Measurements from ENCODE around the gene MYB.
"Not testable (repeated sequence)": the region's sequence is repeated elsewhere in the genome, so short reads cannot be mapped to it uniquely, and the experiment has no call there.

Gene MYB

DNA sequence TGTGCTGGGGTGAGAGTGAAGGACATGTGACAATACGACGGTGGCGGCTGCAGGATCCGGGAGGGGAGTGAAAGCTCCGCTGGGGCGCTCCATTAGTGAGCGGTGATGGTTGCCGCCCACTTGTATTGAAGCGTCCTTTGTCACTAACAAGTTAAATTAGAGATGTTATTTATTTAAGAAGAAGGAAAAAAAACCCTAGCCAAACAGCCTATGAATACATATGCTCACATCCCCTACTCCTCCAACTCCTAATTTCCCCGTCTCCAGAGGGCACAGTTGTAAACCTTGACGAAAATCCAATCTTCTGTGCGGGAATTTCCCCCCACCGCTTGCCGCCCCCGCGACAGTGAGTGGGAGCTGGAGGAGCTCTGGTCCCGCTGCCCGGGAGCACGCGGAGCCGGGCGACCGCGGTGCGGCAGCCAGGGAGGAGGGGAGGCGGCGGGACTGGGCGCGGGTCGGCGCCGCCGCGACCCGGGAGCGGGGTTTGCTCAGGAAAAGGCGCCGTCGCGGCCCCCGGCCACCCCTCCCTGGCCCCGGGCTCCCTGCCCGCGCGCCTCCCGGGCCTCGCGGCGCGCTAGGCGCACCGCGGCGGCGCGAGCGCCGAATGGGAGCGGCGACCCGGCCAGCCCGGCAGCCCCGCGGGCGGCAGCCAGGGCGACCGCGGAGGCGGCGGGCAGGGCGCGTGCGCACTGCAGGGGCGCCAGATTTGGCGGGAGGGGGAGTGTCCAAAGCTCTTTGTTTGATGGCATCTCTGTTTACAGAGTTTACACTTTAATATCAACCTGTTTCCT lies at the start of gene MYB:
Gene MYB, plus strand, starts transcription at position 767 of the 791 bp plus-strand sequence. CDS start 206 bp downstream, outside the sequence.
- DNase-seq = peak; percentile 45 to 76

DNA sequence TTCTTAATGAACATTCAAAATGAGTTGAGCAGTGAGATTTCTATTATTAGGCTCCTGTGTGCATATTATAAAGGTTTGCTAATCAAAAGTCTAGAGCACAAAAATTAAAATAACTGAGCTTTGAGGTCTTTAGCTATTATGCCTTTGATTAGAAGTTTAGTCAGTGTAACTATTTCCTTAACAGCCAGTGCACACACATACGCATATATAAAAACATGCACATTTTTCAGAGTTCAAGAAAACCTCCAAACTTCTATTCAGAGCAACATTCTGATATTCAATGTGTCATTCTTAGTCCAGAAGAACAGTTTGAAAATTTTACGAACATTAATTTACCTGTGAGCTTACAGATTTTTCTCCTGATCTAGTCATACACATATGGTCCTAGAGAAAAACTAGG lies 48.3 kb upstream of the MYB start:
- DNase-seq = no peak

DNA sequence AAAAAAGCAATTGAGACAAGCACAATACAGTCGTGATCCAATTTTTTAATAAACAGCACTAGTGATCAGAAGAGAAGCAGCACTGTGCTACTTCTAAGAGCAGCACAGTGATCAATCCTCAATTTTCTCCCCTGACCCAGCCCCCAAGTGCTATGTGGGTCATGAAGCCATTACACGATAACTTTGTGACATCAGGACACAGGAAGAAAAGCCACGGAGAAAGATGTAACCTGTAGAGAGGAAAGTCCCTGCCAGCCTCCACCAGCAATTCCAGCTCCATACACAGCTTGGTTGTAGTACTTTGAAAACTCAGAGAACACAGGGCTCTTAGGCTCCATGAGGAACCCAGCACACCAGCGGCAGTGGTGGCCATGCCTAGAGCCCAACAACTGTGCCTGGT lies 45.3 kb upstream of the MYB start:
- DNase-seq = no peak

DNA sequence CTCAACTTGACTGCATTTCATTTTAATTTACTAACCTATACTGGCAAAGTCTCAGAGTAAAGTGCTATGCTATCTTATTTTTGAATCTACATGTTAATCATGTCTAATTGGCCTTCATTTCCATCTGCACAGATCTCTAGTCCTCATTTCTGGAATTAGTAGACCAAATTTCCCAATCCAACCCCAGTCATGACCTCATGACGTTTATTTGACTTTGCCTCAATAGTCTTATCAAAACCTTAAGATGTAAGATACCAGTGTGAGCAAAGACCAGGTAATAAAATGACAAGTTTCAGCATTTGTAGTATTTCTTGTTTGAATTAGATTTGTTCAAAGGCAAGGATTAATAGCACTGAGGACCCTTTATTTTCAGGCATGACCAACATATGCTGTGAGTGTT lies 43.3 kb upstream of the MYB start:
- no peak for DNase-seq

DNA sequence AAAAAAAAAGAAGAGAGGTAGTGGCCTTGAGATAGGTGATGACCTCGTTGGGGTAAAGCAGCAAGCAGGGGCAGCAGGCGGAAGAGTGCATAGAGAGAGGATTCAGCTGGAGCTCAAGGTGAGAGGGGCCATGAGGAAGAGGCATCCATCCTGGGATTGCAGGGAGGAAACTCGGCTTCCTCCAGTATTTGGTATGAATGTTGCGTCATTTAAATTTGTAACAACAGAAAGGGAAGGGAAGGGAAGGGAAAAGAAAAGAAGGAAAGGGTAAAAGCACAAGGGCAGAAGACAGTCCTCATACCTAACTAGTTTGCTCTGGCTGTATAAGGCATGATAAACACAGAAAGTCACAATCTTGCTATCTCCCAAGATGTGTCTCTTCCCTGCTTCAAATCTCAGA lies 39.9 kb upstream of the MYB start:
- no peak for DNase-seq

DNA sequence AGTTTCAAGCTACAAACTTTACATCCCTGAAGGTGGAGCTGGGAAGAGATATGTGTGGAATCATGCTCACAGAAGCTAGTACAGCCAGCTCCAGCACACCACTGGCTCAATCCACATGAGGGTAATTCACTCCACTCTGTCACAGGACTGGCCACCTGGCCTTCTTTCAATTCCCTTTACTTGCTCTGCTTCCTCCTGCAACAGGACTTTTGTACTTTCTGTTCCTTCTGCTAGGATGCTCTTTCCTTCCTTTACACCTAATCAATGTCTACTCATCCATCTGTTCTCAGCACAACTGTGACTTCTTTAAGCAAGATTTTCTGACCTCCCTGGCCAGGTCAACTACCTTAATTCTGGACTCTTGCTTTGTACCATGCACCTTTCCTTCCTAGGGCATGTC lies 39.4 kb upstream of the MYB start:
- DNase-seq = no peak

DNA sequence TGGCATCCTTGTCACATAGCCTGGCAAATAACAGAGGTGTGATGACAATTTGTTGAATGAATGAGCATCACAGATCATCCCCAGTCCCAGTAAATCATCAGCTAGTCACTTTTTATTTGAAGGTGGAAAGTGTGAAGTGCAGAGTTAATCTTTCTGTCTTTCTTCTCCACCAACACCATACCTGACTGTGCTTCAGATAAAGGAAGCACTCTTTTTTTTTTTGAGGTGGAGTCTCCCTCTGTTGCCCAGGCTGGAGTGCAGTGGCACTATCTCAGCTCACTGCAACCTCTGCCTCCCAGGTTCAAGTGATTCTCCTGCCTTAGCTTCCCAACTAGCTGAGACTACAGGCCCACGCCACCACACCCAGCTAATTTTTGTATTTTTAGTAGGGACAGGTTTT lies 38.9 kb upstream of the MYB start:
- DNase-seq = not testable (repeated sequence)

DNA sequence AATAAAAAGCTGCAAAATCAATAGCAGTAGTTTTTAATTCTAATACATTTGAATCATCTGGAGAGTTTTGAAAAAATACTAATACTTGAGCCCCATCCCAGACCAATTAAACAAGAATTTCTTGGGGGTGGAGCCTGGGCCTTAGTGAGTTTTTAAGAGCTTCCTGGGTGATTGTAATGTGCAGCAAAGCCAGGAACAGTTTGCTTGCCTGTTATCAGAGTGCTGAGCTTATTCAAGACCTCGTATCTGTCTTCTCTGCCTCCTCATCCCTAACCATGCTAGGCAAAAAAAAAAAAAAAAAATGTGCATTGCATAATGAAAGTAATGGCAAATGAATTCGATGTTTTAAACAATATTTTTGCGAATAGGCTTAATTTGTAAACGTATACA lies 36.4 kb upstream of the MYB start:
- DNase-seq = no peak

DNA sequence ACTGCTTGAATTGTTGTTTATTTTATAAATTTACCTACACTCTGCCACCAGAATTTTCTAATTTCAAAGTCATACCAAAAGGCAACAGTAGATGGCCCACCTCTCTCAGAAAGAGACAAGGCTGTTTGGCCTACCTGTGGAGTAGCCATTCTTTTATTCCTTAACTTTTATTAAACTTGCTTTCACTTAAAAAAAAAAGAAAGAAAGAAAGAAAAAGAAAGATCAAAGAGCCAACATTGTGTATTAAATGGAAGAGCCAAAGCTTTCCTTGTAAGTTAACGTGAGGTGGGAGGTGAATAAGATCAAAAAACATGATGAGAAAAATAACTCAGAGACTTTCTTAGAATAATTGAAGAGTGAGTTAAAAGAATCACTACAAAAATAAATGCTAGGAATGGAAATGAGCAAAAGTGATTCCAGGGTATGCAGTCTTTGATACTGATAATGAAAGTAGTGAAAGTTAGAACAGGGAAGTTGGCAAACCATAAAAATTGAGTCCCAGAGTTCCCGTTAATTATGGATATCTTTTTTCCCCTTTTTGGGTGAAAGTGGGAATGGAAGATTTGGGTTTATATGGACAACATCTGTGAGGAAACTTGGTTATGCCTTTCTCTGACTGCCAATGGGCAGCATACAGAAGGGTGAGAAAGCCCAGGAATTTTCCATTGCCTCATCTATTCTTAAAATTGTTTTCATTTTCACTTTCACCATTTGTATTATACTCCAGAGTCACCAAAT lies 35.9 kb upstream of the MYB start:
- peak in 1 of 2 experiments; percentile 3 for DNase-seq

DNA sequence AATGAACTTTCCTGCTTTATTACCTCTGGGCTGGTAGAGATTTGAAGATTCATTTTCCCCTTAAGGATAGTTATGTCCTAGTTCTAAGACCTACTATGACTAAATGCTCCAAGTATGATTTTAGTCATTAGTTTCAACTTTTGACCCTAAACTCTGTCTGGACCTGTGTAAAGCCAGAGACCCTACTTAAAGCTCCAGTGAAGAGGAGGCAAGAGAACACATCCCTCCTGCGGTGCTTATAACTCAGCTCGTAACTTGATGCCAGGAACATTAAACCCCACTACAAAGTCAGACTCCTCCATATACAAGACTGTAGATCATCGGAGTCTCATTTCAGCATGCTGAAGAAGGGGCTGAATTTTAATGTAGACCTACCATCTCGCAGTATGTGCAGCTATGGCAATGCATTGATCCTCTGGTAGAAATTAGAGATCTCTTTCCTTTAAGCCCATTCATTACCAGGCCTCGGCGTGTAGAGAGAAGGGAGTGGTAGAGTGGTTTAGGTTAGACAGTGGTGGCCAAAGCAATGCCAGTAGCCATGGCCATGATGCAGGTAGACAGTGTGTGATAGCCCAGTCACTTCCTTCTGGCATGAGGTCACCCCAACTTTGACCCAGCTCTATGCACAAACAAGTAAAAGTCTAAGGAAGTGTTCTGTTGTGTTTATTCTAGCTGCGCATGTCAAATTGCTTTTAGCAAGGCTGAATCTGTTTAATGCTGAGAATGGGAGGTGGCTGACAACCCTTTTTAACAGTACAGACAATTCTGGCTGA lies 34.8 kb upstream of the MYB start:
- DNase-seq = no peak

DNA sequence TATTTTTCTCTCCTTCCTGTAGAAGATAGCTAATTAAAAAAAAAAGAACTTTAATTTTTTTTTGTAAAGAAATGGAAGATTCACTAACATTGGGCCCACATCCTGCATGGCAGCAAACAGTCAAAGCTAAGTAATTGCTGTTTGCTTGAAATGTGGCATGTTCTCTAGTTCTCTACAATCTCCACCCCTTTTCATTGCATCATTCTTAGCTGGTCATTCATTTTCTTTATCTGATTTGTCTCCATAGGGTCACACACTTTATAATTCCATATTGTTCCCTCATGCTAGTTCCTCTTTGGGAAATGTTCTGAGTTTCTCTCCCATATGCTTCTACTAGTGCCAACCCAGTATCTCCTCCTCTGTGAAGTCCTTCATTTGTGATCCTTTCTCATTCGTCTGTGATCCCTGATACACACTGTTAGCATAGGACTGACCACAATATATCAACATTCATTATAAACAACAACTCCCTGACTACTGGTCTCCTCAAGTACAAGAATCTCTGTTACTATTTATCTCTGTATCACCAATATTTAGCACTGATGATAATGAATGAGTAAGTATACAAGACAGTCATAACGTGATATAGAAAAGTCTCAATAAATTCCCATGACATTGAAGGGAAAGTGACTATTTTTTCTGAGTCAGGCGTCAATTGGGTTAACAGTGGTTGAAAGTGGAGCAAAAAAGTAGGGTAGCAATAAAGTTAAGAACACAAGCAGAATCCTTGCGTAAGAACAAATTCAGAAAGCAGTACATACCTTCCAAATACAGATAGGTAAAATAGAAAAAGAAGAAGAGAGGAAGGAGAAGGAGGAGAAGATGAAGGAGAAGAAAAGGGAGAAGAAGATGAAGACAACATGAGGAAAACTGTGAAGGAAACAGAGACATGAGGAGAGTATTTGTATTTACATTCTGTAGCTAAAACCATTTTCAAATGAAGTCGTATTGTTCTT lies 33.2 kb upstream of the MYB start:
- no peak for DNase-seq

DNA sequence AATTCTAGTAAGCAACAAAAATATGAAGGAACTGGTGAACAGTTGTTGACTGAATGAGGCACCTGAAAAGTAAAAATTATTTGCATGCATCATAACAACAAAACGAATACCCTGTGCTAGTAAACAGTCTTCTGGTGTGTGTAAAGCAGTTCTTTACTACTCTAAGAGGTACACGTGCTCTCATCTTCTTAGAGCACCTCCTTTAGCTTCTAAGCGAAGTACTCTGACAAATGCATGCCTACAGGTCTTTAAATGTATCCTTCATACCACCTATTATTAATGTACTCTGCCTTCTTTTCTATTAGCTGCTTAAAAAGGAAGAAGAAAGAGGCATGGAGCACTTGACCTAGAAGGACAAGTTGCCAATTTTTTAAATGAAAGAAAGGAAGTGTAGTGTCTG lies 32.2 kb upstream of the MYB start:
- no peak for DNase-seq

DNA sequence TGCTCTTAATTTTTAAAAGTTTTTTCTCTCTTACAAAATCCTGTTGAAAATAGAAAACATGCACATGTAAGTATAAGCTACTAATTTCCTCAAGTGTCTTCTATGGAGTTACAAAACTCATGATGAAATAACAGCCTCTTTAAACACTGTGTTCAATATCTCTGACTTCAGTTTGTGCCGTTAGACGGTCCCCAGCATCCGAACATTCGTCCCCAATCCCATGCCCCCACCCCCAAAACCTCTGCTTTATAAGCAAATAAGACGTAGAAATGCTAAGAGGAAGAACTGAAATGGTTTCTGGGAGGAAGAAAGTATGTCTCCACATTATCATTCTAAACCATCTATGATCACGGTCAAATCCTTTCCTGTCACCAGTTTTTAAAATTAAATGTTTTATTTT lies 31.7 kb upstream of the MYB start:
- DNase-seq = no peak

DNA sequence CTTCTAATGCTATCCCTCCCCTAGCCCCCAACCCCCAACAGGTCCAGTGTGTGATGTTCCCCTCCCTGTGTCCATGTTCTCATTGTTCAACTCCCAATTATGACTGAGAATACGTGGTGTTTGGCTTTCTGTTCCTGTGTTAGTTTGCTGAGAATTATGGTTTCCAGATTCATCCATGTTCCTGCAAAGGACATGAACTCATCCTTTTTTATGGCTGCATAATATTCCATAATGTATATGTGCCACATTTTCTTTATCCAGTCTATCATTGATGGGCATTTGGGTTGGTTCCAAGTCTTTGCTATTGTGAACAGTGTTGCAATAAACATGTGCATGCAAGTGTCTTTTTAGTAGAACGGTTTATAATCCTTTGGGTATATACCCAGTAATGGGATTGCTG lies 30.6 kb upstream of the MYB start:
- DNase-seq = not testable (repeated sequence)

DNA sequence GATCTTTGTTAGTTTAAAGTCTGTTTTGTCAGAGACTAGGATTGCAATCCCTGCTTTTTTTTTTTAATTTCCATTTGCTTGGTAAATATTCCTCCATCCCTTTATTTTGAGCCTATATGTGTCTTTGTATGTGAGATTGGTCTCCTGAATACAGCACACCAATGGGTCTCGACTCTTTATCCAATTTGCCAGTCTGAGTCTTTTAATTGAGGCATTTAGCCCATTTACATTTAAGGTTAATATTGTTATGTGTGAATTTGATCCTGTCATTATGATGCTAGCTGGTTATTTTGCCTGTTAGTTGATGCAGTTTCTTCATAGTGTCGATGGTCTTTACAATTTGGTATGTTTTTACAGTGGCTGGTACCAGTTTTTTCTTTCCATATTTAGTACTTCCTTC lies 27.0 kb upstream of the MYB start:
- not testable (repeated sequence) for DNase-seq

DNA sequence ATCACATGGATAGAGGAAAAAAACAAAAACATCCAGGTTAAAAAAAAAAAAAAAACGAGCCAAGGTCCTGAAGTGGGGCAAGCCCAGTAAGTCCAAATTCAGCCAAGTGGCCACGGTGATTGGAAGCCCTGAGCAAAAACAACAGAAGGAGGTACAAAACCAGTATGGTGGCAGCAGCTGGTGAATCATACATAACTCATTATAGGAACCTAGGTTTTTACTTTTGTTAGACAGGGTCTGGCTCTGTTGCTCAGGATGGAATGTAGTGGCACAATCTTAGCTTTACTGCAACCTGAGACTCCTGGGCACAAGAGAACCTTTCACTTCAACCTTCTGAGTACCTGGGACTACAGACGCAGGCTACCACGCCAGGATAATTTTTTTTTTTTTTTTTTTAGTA lies 22.7 kb upstream of the MYB start:
- no peak for DNase-seq

DNA sequence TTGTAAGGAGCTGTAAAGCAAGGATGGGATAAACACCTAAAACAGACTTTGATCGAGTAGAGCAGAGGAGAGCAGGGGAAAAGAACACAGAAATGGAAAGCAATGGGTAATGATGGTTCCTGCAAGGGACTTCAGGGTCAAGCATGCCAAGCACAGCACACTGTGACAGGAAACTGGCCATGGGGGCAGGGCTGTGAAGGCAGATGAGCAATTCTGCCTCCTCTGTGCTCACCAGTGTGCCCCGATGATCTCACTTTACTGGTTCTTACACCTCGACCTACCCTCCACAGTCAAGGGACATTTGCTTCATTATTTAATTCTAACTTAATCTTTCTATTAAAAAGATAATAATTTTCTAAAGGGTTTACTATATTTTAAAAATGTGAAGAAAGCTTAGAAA lies 21.6 kb upstream of the MYB start:
- DNase-seq = no peak

DNA sequence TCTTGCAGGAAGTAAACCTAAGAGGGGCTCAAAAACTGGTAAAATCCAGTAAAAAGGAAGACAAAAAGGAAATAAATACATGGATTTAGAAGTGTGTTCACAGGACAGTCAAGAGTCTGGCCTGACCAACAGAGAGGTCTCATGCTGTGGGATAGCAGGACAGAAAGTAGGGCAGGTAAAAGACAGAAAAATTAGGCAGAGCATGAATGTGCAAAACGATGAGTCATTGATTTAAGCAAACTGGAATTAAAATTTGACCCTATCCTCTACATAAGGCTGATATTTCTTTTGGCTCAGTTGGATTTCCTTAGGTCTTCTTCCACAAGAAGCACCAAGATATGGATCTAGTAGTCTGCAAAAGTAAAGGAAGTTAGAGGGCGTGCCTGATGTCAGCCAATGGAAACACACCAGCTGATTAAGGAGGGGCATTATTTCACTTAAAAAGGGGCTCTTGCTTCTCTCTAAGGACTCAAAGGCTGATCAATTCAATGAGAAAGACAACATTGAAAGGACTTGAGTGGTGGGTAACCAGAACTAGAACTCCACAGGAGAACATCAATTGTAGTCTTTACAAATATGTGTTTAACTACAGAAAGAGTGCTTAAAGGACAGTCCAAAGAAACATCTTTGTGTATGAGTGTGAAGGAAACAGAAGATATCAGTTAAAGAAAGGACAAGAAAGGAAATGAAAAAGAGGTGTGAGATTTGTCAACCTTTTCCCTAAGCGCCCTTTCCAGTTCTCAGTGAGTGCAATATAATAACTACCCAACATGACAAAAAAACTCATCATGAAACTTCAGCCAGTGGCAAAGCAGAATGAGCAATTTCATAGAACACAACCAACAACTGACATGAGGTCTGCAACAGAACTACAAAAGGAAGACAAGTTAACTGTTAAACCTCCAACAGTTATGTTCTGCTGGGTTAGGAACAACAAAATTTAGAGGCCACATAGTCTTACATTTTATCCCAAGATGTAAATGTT lies 19.4 kb upstream of the MYB start:
- DNase-seq = no peak

DNA sequence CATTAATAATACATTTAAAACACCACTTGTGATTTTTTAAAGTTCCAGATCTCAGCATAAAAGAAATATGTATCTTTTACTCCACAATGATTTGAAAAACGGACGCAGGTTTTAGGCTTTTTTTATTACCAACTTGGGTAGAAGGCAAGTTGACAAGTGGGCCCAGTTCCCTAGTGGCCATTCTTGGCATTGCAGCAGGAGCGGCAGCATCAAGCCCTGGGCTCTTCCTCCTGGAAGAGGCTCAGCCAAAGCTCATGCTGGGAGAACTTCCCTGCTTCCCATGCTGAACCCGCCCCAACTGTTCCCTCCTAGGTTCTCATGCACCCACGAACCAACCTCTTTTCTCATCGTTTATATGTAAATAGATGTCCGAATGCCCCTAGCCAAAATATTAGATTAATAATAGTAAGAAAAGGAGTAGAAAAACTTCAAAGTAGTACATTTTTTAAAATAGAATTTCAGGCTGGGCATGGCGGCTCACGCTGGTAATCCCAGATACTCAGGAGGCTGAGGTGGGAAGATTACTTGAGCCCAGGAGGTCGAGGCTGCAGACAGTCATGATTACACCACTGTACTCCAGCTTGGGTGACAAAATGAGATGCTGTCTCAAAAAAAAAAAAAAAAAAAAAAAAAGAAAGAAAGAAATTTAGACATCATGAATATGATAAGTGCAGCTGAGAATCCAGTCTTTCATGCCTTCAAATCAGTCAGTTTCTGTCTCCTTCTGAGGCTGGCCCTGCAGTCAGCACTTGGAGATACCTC lies 18.2 kb upstream of the MYB start:
- peak in 1 of 2 experiments; percentile 2 for DNase-seq

DNA sequence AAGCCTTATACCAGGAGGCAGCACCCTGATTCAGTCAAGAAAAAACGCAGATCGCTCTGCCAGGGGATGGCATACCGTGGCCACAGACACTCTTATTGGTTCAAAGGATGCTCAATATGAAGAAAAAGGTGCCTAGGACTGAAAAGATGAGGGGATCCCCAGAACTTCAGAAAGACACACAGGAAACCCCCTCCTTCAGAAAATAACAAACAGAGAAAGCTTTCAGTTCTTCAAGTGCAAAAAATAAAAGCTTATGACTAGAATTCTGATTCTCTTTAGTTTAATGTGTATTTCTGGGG lies 17.7 kb upstream of the MYB start:
- no peak for DNase-seq

DNA sequence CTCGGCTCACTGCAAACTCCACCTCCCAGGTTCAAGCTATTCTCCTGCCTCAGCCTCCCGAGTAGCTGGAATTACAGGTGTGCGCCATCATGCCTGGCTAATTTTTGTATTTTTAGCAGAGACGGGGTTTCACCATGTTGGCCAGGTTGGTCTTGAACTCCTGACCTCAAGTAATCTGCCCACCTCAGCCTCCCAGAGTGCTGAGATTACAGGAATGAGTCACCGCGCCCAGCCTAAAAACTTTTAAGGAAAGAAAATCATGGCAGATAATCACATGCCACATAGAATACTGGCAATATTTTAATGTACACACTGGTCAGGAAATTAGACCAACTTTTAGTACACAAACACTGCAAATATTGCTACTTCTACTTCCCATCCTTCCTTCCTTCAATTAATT lies 16.7 kb upstream of the MYB start:
- not testable (repeated sequence) for DNase-seq

Data from NCI-H446 (cell line).